Activated CD4-positive, alpha-beta T cell treated with anti-CD3 and anti-CD28 coated beads, Interleukin-2, amount 10 ng/mL, durations not matched to agents 7 days and 5 days (primary cell): ENCODE measurements around the gene DNAH11. TPM values are rescaled to one million over a fixed set of nuclear protein-coding genes. Genes with fewer than 3 reads are reported as not detected.

Experiments
- CTCF ChIA-PET: fragments of 350-600 bp; sonication (Branson Sonifier 250); formaldehyde crosslinking; loops from one replicate; lab custom pipeline; 2021; ENCODE audit warnings: antibody characterized with exemption; lab: Charles Lee
- POLR2A ChIA-PET: fragments of 350-600 bp; sonication (Branson Sonifier 250); formaldehyde crosslinking; loops from one replicate; lab custom pipeline; 2021; ENCODE audit warnings: antibody characterized with exemption; lab: Charles Lee
- DNase-seq: peaks from one replicate; pipeline ENCODE4 v3.0.0-alpha.2; 2020
- H3K27ac Mint-ChIP-seq: one replicate; pipeline ENCODE4 v1.8.0; 2021; ENCODE audit warnings: mild to moderate bottlenecking, moderate library complexity, mixed read lengths
- H3K27me3 Mint-ChIP-seq: one replicate; pipeline ENCODE4 v1.8.0; 2021; ENCODE audit warnings: mixed read lengths
- H3K36me3 Mint-ChIP-seq: one replicate; pipeline ENCODE4 v1.8.0; 2021; ENCODE audit warnings: low read depth, mixed read lengths
- H3K4me1 Mint-ChIP-seq: one replicate; pipeline ENCODE4 v1.8.0; 2021; ENCODE audit warnings: mixed read lengths
- H3K4me3 Mint-ChIP-seq: one replicate; pipeline ENCODE4 v1.8.0; 2021; ENCODE audit warnings: mild to moderate bottlenecking, moderate library complexity, mixed read lengths
- H3K9me3 Mint-ChIP-seq: one replicate; pipeline ENCODE4 v1.8.0; 2021; ENCODE audit warnings: mixed read lengths
- total RNA-seq, 2 experiments: library from RNA; stranded (reverse); gene quantifications; one replicate each; pipeline ENCODE4 v1.2.3, GENCODE V29; 2021

Gene DNAH11
- total RNA-seq, 2 experiments from 2014 or later = 0.77 to 1.3 TPM

DNA sequence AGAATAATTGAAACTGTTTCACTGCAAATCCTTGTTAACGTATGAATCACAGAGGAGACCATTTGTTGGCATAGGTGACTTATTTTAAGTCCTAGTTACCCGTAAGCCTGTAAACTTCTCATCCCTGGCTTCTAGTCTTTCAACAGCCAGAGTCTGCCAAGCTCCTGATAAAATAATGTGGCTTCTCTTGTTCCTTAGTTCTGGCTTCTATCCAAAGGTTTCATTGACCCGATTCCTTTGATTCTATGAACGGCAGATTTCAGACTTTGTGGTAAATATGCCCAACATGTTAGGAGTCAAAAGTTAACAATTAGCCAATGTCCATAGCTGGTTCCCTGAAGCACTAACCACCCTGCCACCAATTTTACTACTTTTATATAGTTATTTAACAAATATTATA, 23.3 kb downstream of the DNAH11 start:
- CTCF ChIA-PET = interaction anchor here (0.6 kb wide), 1 partner anchor 131 kb away, joined by 3 read pairs; no protein-coding TSS in a partner anchor
- Mint-ChIP-seq H3K27me3 (peaks cover 2% of the 10 kb centered on the region), H3K36me3 (peaks cover 4% of the 10 kb centered on the region)

DNA sequence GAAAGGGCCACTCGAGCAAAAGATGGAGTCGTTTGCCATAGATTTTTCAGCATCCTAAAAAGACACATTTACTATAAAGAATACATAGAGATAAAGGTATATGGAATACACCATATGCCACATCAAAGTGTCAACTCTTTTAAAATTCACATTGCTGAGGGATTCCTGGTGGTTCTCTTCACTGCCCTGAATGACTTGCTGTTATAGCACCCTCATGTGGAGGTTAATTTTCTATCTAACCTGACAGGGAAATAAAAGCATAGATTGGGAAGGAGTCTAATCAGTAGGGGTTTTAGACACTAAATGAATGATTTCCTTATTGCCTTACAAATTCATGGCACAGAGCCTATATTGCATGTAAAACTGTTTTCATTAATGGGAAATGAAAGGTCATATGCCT, 25.9 kb downstream of the DNAH11 start:
- ChIA-PET POLR2A (no interaction called here), CTCF (interaction anchor here (1.0 kb wide), 1 partner anchor 515 kb away, joined by 3 read pairs; no protein-coding TSS in a partner anchor)
- Mint-ChIP-seq H3K4me3 (no peak overlapping the region), H3K27ac (no peak overlapping the region), H3K36me3 (peaks cover 2% of the 10 kb centered on the region), H3K4me1 (no peaks in the 10 kb centered on the region), H3K9me3 (no peaks in the 10 kb centered on the region), H3K27me3 (peaks cover 4% of the 10 kb centered on the region)
- no peak for DNase-seq

More for the DNA sequence above, 23.3 kb downstream of the DNAH11 start:
- Mint-ChIP-seq H3K4me3 (no peak overlapping the region), H3K4me1 (no peaks in the 10 kb centered on the region), H3K9me3 (no peaks in the 10 kb centered on the region), H3K27ac (no peak overlapping the region)
- no peak for DNase-seq
- POLR2A ChIA-PET = no interaction called here

DNA sequence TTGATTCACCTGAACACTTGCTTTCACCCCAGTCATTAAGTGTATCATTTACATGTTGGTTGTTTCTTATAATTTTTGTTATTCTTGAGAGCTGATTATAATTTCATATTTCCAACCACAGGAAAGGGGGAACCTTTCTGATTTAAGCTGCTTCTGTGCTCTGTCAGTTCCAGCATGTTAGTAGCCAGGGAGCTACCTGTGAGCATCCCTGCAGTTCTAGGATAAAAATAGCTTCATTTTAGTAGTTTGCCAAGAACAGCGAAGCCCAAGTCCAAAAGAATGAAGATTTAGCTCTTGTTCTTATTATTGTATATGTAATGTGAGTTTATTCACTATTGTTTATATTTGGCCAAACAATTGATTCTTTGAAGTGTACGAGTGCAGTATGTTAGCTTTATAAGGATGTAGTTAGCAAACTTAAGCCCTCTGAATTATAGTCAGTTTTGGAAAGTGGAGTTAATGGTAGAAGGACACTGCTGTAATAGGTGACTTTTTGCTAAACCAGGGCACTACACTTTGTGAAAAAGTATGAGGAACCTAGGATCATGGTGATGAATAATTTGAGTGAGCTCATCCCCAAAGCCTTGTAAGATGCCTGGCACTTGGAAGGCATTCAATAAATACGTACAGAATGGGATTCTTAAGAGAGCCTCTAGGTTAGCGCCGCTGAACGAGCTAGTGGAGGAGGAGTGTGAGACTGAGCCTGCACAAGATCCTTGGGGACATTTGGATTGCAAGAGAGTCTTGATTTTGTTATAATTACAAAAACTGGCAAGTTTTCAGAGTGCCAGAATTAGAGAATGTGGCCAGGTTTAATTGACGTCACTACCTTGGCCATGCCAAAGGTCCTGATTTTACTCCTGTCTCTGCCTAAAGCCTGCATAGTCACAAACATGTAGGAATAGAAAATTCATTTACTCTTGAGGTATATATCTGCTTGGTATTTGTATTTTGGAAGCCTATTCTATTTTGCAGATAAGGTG, 29.8 kb downstream of the DNAH11 start:
- H3K9me3 Mint-ChIP-seq = no peaks in the 10 kb centered on the region
- no peak for DNase-seq
- H3K4me3 Mint-ChIP-seq = no peak overlapping the region
- CTCF ChIA-PET = interaction anchor here (0.6 kb wide), 1 partner anchor 175 kb away, joined by 5 read pairs; no protein-coding TSS in a partner anchor
- H3K36me3 Mint-ChIP-seq = no peaks in the 10 kb centered on the region
- POLR2A ChIA-PET = no interaction called here
- H3K27ac Mint-ChIP-seq = no peak overlapping the region
- H3K4me1 Mint-ChIP-seq = no peaks in the 10 kb centered on the region
- H3K27me3 Mint-ChIP-seq = peaks cover 4% of the 10 kb centered on the region

DNA sequence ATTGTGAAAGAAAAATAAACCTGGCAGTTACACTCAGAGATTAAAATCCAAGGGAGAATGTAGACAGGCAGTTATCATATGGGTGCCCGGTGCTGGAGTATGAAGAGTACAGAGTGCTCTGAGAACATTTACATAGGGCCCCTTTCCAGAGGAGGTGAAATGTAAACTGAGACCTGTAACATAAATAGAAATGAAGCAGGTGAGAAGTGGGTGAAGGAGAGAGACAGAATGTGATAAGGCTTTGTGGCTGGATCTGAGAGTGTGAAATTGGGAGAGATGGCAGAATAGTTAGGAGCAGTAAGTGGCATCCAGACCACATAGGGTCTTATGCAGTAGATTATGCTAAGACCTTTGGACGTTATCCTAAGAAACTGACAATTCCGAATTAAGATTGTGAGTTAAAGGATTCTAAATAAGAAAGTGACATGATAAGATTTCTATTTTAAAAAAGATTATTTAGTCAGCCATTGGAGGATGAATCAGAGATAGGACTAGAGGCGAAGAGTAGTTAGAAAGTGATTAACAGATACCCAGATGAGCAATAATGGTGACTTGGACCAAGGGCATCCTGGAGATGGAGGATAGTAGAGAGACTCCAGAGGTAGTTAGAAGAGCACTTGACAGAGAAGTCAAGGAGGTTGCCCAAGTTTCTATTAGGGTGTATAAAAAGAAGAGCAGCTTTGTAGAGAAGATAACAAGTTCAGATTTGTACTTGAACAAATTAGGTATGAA, 36.7 kb downstream of the DNAH11 start:
- ChIA-PET POLR2A (no interaction called here), CTCF (no interaction called here)
- Mint-ChIP-seq H3K4me1 (no peaks in the 10 kb centered on the region), H3K27ac (no peak overlapping the region), H3K9me3 (peaks cover 7% of the 10 kb centered on the region), H3K27me3 (no peaks in the 10 kb centered on the region), H3K36me3 (no peaks in the 10 kb centered on the region), H3K4me3 (no peak overlapping the region)
- no peak for DNase-seq

DNA sequence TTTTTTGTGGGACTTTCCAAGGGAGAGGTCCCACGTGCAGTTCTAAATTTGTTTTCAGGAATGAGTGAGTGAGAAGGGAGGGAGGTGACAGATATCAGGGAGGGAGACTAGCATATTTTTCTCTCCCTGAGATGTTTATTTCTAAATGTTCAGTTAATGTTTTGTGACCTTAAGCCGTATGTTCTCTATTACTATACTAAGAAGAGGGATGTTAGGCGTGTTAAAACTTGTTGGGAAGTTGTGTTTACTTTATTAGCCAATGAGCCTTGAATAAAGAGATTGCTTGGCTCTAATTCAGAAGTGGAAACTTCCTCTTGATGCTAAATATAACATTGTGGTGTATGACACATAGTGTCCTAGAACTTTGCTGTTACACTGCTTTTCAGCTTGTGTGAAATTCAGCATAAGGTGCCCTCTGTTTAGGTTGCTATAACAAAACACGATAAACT, 37.3 kb downstream of the DNAH11 start:
- ChIA-PET POLR2A (no interaction called here), CTCF (no interaction called here)
- Mint-ChIP-seq H3K27ac (no peak overlapping the region), H3K4me1 (no peaks in the 10 kb centered on the region), H3K27me3 (no peaks in the 10 kb centered on the region), H3K4me3 (no peak overlapping the region), H3K36me3 (no peaks in the 10 kb centered on the region), H3K9me3 (peaks cover 7% of the 10 kb centered on the region)
- no peak for DNase-seq

DNA sequence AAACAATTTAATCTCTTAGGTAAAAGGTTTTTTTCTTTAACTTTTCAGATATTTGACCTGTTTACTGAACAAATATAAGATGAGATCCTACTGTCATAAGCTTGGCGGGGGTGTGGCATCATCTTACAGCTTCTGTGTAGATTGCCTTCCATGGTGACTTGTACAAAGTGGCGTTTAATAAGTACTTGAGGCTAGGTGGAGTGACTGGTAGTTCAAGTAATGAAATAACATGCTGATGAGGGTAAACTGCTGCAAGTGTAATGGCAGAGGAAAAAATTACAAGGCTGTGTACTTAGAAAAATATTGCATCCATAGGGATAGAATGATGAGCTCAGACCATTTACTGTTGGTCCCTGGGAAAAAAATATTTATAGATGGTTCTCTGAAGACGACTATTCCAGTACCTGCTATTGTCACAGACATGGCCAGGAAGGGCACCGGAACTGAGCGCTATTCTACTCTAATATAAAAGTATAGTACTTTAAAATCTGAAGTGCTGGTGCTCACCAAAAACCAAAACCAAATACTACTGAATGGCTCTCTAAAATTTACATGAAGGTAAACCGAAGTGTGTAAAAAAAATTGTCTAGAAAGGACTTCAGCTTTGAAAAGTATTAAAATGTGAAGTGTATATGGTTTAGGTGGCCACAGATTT, 42.4 kb downstream of the DNAH11 start:
- Mint-ChIP-seq H3K9me3 (peaks cover 7% of the 10 kb centered on the region), H3K27ac (no peak overlapping the region), H3K4me3 (no peak overlapping the region), H3K36me3 (no peaks in the 10 kb centered on the region), H3K27me3 (no peaks in the 10 kb centered on the region), H3K4me1 (peaks cover 6% of the 10 kb centered on the region)
- POLR2A ChIA-PET = no interaction called here
- CTCF ChIA-PET = interaction anchor here (0.5 kb wide), 1 partner anchor 116 kb away, joined by 3 read pairs; no protein-coding TSS in a partner anchor
- no peak for DNase-seq

DNA sequence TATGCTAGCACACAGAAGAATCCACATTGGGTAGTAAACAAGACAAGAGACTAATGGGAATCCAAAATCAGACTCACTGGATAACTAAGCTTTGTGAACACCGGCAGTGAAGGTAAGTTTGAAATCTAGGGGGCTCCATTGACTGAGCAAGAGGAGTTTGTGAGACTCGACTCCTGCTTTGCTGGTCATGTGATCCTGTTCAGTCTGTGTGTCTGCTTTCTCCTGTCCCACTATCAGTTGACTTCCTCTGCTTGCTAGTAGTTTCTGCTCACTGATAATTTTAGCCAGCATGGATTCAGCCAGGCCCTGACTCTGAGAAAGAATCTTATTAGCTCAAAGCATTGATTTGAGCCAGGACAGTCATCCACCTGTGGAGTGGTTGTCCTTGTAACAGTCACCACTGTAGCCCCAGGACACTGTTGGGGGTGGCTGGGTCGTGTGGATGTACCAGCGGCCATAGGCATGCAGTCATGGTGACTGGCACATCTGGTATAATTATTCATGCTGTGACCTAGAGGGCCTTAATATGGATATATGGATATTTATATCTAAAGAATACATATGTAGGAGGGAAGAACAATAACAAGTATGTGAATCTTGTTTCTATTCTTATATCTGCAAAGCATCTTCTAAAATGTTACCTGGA, 44.4 kb downstream of the DNAH11 start:
- Mint-ChIP-seq H3K27me3 (no peaks in the 10 kb centered on the region), H3K9me3 (peaks cover 7% of the 10 kb centered on the region), H3K4me1 (peaks cover 6% of the 10 kb centered on the region), H3K36me3 (no peaks in the 10 kb centered on the region), H3K4me3 (no peak overlapping the region), H3K27ac (no peak overlapping the region)
- POLR2A ChIA-PET = no interaction called here
- CTCF ChIA-PET = interaction anchor here (1.8 kb wide), 1 partner anchor 14 kb away, joined by 4 read pairs; no protein-coding TSS in a partner anchor
- no peak for DNase-seq

DNA sequence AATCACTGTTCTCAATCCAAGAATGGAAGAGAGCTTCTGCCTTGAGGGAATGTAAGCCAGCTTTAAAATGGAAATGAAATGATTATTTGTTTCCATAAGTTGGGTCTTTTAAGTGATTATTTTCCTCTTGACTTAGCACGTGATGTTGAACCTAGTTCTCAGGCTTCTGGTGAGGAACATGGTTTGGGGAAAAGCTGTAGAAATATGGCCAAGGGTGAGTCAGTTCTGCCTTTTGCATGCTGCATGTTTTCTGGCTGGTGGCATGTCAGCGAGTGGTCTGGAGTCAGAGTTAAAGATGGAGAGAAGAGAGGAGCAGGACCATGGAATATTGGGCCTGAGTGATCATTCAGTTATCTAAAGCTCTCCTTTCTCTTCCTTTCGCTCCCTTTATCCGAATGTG, 54.0 kb downstream of the DNAH11 start:
- H3K4me3 Mint-ChIP-seq = no peak overlapping the region
- ChIA-PET CTCF (interaction anchor here (0.6 kb wide), 1 partner anchor 305 kb away, joined by 3 read pairs; no protein-coding TSS in a partner anchor), POLR2A (no interaction called here)
- no peak overlapping the region for H3K27ac Mint-ChIP-seq
- H3K27me3 Mint-ChIP-seq = no peaks in the 10 kb centered on the region
- DNase-seq = no peak
- no peaks in the 10 kb centered on the region for H3K36me3 Mint-ChIP-seq
- no peaks in the 10 kb centered on the region for H3K4me1 Mint-ChIP-seq
- no peaks in the 10 kb centered on the region for H3K9me3 Mint-ChIP-seq

DNA sequence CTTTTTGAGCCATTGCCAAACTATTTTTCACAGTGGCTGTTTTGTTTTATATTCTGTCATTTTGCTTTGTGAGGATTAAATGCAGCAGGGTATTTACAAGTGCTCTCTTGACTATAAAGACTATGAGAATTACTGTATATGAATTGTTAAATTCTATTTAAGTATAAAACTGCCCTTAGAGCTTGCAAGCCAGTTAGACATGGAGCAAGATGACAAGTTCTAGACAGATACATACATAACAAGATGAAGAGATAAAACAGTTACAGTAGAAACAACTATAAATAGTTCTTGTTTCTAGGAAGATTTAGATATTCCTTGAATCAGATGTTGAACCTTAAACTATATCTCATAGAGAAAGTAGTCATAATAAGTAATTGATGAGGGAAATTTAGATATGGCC, 60.6 kb downstream of the DNAH11 start:
- CTCF ChIA-PET = no interaction called here
- Mint-ChIP-seq H3K4me1 (peaks cover 4% of the 10 kb centered on the region), H3K36me3 (no peaks in the 10 kb centered on the region), H3K27ac (no peak overlapping the region), H3K4me3 (no peak overlapping the region), H3K27me3 (no peaks in the 10 kb centered on the region), H3K9me3 (no peaks in the 10 kb centered on the region)
- no peak for DNase-seq
- POLR2A ChIA-PET = no interaction called here

DNA sequence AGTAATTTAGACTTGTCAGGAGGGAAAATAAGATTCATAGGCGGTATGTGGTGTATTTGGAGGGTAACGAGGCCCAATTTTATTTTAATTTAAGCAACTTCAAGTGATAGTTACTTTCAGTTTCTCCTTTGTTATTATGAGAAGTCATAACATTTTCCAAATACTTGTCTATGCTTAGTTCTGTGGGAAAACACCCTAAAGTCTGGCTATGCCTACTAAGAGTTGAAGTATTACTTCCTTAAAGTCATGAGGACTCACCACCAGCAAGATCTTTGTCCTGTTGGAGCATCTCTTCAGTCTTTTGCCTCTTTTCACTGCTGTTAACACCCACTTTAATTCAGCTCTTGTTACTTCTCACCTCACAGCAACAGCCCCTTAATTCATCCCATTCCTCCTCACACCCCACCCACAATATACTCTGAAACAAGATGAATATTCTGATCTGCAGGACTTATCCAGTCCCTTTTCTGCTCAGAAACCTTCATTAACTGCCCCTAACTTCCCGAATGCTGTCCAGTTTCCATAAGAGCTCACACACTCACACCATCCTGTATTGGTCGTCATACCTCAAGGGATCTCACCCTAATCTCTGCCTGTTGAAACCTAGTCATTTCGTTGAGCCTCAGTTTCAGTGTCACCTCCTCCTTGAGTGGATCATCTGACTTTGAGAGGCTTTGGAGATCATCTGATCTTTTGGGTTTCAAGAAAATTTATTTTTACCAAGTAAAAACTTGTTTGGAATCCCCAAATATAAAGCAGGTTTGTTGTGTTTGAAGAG, 61.3 kb downstream of the DNAH11 start:
- DNase-seq = no peak
- ChIA-PET POLR2A (no interaction called here), CTCF (no interaction called here)
- H3K4me1 Mint-ChIP-seq = peaks cover 4% of the 10 kb centered on the region
- H3K36me3 Mint-ChIP-seq = no peaks in the 10 kb centered on the region
- H3K27me3 Mint-ChIP-seq = no peaks in the 10 kb centered on the region
- H3K9me3 Mint-ChIP-seq = no peaks in the 10 kb centered on the region
- no peak overlapping the region for H3K27ac Mint-ChIP-seq
- no peak overlapping the region for H3K4me3 Mint-ChIP-seq

DNA sequence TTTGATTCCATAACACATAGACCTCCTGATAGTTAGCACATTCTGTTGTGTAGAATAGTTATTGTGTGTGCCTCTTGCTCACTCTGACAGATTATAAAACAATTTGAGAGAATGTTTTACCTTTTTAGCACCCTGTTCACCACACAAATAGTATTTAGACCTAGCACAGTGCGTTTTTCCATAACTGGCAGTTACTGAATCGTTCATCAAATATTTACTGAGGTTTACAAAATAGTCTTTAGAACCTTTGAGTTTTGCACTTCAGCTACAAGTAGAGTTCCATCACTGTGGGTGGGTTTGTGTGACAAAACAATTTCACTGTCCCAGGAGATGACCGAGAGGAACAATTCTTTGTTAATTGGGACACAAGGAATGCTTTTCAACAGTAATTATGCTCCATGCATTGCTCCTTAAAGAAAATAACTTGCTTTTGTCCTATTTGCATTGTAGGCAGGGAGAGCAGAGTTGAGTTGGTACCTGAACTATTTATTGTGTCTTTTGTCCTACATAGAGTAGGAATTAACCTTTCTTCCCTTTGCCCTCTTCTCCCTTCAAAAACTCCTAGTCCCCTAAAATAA, 62.3 kb downstream of the DNAH11 start:
- no peak for DNase-seq
- H3K27ac Mint-ChIP-seq = no peak overlapping the region
- no peaks in the 10 kb centered on the region for H3K27me3 Mint-ChIP-seq
- no peaks in the 10 kb centered on the region for H3K9me3 Mint-ChIP-seq
- H3K36me3 Mint-ChIP-seq = no peaks in the 10 kb centered on the region
- ChIA-PET POLR2A (no interaction called here), CTCF (no interaction called here)
- no peak overlapping the region for H3K4me3 Mint-ChIP-seq
- H3K4me1 Mint-ChIP-seq = peaks cover 4% of the 10 kb centered on the region
